ENCODE measurements around the gene RPS5.
"Not testable (repeated sequence)": the region's sequence is repeated elsewhere in the genome, so short reads cannot be mapped to it uniquely, and the experiment has no call there.

The RPS5 gene

DNA sequence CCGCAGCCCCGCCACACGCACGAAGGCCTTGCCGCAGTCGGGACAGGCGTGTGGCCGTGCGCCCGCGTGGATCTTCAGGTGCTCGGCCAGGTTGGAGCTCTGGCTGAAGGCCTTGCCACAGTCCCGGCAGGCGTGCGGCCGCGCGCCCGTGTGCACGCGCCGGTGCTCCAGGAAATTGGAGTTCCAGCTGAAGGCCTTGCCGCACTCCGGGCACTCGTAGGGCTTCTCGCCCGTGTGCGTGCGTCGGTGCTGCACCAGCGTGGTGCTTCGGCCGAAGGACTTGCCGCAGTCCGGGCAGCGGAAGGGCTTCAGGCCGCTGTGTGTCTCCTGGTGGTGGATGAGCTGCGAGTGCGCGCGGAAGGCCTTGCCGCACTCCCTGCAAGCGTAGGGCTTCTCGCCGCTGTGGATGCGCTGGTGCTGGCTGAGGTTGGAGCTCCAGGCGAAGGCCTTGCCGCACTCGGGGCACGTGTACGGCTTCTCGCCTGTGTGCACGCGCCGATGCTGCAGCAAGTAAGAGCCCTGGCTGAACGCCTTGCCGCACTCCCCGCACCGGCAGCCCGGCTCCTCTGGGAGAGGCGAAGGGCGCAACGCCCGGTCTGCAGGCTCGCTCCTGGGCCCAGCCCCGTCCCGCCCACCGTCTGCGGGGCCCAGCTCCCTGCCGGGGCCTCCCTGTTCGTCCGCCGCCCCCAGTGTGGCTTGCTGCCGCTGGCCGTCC lies 30.1 kb upstream of the RPS5 start:
- DNase-seq (ENCODE audit: low spot score): no peak

DNA sequence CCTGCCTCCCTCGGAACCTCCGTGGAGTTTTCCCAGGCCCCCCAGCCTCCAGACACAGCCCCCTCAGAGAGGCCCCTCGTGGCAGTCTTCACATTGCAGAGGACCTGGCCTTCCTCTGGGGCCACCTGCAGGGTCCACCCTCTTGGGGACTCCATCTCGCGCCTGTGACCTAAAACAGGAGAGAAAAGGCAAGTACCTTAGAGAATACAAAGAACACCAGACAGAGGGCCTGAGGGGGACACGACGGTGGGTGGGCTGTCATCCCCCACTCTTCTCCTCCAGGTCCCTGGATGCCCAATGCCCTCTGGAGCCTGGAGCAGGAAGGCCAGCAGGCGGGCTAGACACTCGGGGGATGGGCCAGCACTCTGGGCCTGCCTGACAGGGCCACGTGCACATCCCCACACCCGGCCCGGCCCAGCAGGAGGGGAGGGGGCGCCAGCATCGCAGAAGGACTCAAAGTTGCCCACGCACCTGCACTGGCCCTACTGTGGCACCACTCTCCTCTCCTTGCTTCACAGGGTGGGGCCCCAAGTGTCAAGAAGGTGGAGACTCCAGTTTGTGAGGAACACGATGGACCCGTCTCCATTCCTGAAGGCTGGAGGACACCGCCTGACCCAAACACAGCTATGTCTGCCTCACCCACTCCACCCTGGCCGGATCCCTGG lies 29.5 kb upstream of the RPS5 start:
- DNase-seq (ENCODE audit: low spot score): no peak

DNA sequence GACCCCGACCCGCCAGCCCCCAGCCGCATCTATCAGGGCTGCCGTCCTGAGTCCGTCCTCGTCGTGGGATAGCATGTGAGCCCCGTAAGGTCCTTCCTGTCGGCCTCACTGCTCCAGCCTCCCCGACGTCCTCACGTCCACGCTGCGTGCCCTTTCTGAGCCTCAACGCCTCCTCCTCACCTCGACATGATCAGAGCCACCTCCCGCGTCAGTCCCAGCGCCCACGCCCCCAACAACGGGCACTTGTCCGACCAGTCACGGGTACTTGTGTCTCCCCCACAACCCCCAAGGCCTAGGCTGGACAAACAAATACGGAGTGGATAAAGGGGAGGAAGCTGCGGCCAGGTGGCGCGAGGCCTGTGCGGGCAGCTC lies 25.2 kb upstream of the RPS5 start:
- DNase-seq (ENCODE audit: low spot score): no peak

DNA sequence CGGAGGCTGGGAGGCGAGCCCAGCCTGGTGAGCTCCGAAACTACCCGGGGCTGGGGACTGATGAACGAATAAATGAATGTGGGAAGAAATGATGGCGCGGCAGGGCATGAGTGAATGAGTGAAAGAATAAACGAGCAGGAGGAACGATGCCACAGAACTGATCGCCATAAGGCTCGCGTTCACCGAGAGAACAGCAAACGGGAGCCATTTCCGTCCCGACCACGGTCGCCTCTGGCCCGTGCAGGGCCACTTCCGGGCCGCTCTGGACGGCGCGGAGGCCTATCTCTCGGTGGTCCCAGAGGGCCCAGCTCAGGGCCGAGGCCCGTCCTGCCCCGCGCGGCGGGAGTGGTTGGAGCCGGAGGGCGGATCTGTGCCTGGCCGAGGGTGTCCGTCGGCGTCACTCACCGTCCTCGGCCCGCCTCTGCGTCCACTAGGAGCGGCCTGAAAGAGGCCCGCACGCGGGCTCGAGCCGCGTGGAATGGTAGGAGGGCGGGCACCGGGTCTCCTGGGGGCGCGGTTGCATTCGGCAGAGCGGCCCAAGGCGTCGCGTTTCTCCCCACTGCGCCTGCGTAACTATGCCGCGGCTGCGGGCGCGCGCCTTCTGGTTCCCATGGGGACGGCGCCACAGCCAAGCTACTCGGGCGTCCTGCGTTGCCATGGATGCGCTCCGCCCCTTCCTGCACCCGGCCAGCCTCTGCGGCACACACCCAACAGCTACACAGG lies 24.6 kb upstream of the RPS5 start, which contains the start of gene ZNF497:
Gene ZNF497 (minus strand): TSS at position 480 of the 723 bp plus-strand sequence. CDS start 5,116 bp downstream, outside the sequence.
- peak; percentile 98 for DNase-seq (ENCODE audit: low spot score)

DNA sequence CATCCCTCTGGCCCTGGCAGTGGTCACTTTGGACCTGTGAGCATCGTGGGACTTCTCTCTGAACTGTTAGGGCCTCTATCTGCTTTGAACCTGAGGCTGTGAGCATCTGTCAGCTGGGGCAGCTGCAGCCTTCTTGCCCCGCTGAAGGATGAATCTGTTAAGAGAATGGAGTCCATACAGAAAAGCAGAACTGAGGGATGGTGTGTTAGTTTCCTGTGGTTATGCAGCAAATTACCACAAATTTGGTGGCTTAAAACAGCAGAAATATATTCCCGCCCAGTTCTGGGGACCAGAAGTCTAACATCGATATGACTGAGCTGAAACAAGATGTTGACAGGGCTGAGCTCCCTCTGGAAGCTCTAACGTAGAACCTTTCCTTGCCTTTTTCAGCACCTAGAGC lies 22.9 kb upstream of the RPS5 start:
- no peak for DNase-seq (ENCODE audit: low spot score)

DNA sequence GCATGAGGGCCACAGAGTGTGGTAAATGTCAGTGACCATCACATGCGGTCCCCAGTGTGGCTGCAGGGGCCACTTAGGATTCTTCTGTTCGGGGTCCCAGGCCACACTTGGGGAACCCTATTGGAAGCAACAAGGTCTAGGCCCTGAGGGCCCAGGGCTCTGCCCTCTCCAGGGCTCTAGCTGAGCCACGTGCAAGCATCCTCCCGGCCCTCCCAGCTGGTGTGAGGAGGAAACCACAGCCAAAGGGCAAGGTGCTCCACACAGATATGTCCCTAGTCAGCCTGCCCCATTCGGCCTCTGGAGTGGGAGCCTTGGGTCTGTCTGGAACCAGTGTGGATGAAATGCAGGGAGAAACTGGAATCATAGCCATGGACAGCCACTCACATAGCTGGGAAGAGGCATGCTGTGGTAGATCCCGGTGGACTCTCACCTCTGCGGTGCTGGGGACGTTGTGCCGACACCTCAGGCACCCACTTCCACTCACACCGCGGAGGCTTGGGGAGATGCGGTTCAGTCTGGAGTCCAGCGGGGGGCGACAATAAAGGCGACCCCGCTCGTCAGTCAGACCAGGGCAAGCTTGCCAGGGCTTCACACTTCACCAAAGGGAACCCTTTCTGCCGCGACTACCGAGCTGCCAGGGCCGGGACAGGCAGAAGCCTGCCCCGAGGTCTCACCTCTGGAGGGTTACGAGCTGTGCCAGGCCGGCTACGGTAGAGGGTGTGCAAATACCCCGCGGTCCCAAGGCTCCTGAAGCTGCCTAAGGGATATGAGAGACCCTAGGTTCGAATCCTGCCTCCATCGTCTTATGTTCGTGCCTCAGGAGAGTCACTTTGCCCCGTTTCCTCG lies 20.3 kb upstream of the RPS5 start:
- no peak for DNase-seq (ENCODE audit: low spot score)

DNA sequence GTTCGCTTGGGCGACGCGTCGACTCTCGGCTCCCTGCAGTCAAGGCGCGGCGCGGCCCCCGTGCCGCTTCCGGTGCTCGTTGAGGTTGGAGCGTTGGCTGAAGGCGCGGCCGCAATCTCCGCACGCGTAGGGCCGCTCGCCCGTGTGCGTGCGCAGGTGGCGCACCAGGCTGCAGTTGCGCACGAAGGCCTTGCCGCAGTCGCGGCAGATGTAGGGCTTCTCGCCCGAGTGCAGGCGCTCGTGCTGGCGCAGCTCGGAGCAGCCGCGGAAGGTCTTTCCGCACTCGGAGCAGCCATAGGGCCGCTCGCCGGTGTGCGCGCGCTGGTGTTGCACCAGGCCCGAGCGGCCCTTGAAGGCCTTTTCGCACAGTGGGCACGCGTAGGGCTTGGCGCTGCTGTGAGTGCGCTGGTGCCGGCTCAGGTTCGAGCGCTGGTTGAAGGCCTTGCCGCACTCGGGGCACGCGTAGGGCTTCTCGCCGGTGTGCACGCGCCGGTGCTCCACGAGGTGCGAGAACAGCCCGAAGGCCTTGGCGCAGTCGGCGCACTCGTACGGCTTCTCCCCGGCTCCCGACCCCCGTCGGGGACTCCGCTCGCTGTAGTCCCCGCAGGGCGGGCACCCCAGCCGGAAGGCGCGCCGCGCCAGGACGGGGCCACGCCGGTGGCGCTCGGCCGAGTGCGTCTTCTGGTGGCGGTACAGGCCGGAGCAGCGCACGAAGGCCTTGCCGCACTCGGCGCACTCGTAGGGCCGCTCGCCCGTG lies 19.2 kb upstream of the RPS5 start:
- no peak for DNase-seq (ENCODE audit: low spot score)

DNA sequence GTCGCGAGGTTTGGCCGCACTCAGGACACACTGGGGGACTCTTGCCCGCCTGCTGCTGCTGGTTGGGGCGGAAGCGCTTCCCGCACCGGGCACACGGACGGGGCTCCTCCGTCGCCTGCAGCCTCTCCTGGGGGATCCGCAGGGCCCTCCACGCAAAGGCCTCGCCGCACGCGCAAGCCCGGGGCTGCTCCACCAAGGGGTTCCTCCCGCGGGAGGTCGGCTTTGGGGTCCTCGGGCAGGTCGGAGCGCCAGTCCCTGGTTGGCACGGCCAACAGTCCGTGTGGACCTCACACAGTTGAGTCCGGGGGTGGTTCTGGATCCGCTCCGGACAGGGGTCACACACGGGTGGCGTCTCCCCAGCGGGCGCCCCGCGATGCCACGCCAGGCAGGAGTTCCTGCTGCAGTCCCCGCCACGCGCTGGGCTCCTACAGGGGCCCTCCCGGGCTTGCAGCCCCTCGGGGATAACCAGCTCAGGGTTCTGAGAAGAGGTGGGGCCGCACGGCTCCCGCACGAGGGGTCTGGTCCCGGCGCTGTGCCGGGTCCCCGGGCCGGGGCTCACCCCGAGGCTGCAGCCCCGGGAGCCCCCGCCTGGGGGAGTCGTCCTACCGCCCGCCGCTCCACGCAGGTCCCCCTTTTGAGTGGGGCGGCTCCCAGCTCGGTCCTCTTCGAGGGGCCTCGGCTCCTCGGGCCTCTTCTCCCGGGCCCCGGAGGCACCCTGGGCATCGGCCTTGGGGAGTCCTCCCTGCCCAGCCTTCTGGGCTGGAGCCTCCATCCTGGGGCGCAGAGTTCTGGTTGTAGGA lies 18.3 kb upstream of the RPS5 start:
- DNase-seq (ENCODE audit: low spot score): no peak

DNA sequence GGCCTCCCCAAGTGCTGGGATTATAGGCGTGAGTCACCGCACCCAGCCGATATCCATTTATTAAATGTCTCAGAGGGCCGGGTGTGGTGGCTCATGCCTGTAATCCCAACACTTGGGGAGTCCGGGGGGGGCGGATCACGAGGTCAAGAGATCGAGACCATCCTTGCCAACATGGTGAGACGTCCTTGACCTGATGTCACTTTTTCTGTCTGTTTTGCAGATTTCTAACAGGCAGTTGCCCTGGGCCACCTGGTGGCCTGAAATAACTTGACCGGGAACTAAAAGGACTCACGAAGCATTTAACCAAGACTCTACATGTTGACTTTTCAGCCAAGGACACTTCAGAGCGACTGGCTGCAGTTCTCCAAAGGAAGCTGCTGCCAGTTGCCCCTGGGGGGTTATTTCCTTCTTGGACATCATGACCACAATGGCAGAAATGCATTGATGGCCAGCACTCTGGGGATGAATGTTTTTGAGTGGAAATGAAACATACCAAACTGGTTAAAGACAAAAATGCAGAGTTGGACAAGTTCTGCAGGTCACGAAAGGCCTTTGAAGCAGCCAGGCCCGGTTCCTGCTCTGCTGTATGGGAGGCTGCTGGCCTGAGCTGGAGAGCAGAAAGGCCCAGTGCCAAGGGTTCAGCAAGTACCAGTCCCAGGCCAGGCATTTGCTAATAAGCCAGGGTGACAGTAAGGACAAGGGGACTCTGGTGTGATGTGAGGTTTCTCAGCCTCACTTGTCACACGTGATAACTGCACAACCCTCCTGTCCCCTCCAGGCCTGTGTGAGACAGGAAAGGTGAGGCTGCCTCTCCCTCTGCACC lies 14.5 kb upstream of the RPS5 start:
- DNase-seq (ENCODE audit: low spot score): no peak

DNA sequence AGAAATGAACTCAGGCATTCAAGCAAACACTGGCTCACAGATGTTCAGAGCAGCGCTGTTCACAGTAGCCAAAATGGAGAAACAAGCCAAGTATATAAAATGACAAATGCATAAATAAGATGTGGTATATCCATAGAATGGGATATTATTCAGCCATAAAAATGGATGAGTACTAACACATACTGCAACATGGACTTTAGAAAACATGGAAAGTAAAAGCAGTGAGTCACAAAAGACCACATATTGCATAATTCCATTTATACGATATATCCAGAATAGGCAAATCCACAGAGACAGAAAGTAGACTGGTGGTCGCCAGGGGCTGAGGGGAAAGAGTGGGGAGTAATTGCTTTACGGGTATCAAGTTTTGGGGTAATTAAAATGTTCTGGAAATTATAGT lies 12.9 kb upstream of the RPS5 start:
- DNase-seq (ENCODE audit: low spot score): no peak

DNA sequence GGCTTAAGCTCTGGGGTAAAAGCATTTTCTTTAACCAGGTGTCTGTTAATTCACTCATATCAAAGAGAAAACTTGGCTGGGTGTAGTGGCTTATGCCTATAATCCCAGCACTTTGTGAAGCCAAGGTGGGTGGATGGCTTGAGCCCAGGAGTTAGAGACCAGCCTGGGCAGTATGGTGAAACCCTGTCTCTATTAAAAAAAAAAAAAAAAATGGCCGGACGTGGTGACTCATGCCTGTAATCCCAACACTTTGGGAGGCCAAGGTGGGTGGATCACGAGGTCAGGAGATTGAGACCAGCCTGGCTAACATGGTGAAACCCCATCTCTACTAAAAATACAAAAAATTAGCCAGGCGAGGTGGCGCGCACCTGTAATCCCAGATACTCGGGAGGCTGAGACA lies 10.3 kb upstream of the RPS5 start:
- not testable (repeated sequence) for DNase-seq (ENCODE audit: low spot score)

DNA sequence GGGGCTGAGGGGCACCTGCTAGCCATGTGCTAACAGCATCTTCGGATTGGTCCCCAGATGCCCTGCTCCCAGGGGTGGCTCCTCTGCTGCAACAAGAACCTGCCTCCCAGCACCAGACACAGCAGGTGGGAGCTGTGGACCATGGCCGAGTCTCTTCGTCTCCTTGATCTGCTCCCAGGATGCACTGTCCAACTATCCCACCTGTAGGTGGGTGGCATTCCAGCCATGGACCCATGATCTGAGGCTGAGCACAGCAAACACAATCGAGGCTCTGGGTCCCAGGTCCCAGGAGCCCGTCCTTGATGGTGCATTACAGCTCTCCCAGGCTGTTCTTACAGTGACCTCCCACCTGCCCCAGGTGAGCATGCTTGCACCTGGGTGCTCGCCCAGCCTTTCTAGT lies 7.8 kb upstream of the RPS5 start:
- DNase-seq (ENCODE audit: low spot score): no peak

DNA sequence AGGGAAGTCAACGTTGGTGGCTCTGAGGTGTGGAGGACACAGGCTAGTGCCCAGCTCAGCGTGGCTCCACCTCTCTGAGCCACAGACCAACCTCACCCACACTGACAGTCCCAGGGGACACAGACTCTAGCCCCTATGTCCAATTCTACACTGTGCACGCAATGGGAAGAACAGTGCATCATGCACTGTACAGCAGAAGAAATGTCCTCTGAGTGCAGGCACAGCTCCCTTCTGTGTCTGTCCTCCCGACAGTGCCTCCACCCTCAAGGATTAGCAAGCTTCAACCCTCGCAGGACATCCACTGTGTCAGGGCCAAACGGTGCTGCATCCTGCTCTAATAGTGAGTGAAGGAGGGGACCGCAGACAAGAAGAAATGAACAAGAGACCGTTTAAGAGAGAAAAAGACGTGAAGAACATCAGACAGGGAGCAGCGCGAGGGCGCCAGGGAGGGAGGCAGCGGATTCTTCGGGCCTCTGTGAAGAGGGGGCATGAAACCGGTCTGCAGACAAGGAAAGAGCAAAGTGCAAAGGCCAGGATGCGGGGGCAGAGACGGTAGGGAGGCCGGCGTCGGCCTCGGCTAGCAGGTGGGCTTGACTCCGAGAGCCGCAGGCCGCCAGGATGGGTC lies 6.9 kb upstream of the RPS5 start:
- DNase-seq (ENCODE audit: low spot score): no peak

DNA sequence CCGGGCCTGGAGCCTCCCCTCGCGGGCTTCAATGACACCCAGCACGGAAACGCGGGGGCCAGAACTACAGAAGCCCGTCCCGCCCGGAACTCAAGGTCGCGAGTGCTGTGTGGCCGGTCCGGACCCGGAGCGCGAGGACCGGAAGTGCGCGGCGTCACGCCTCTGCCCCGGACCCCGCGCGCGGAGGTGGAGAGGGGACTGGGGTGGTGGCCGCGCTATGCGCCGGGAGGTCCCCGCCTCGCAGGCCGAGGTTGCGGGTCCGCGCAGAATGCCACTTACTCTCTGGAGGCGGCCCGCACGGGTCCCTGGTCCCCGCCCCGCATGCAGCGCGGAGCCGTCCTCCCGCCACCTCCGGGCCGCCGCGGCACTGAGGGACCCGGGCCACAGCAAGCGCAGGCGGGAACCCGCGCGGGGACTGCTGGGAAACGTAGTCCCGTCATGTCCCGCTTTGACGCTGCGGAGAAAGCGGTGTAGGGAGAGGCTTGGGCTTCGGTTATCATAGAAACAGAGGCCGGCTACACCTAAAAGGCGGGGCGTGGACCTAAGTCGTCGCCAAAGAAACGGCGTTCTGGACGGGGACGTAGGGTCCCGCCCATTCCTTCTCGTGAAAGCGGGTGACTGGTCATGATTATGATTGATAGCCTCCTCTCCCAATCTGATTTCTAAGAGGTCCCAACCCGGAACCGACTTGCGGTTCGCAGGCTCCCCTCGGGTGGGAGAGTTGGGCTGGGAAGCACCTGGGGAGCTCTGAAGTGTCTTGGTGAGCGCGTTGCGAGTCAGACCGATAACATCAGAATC lies 6.2 kb upstream of the RPS5 start, which contains the start of gene ZNF837:
Gene ZNF837 (minus strand): TSS at position 369 of the 798 bp plus-strand sequence. CDS start 11,698 bp downstream, outside the sequence.
- peak; percentile 100 for DNase-seq (ENCODE audit: low spot score)

DNA sequence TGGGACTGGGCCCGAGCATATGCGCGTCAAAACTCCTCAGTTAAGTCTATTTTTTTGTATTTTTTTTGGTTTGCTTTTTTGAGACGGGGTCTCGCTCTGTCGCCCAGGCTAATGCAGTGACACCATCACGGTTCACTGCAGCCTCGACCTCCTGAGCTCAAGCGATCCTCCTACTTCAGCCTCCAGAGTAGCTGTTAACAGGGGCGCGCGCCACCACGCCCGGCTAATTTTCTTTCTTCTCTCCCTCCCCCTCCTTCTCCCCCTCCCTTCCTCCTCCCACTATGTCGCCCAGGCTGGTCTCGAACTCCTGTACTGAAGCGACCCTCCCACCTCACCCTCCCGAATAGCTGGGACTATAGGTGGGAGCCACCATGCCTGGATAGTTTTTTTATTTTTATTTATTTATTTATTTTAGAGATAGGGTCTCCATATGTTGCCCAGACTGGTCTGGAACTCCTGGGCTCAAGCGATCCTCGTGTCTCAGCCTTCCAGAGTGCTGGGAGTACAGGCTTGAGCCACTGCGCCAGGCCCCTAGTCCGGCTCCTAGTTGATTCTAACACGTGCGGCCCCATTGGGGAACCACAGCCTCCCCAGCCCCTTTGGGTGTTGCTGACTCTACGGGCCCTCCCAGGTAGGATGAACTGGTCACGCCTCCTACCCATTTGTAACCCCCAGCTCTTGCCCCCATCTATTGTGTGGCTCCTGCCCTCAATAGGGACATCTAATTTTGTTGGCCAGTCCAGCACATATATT lies 5.4 kb upstream of the RPS5 start:
- DNase-seq (ENCODE audit: low spot score): no peak

DNA sequence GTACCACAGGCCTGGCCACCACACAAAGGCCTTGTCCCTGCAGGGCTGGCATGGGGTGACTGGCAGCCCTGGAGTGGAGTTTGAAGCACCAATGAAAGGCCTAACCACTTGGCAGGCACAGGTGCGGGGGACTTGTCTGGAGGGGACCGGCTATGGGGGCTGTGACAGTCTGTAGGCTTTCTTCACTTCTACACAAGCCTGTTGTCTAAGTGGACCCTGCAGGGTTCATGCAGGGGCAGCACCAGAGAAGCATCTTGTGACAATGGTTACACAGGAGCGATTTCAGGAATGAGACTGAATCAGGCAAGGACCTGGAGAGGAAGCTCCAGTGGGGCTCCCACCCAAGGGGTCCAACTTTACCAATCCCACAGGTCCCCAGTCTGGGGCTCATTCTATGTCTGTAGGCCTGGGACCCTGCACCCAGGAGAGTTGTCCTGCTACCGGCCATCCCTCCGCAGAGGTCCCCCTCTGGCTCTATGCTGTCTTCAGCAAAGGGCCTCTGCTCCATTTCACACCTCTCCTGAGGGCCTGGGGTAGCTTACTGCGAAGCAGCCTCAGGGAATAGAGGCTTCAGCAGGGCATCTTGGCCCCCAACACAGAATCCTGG lies 4.0 kb upstream of the RPS5 start:
- DNase-seq (ENCODE audit: low spot score): no peak

DNA sequence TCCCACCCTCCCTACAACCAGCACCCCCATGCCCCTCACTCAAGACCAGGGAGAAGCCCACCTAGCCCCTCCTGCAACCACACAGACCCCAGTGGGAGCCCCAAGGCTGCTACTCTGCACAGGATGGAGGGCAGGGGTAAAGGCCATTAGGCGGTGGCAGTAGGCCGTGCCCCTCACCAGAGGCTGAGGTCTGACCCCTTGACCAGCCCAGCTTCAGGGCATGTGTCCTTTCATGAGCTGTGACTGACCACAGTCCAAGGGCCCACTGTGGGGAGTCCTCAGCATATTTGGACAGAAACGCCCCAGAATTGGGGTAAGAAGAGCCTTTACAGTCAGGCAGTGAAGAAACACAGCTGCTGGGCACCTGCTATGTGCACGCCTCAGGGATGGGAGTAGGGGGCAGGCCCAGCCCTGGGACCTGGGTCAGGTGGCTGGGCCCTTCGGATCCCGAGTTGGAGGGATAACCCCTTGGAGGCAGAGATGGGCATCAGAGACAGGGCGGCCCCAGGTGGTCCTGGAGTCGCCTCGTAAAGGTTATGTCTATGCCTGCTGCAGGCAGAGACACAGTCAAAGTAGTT lies 1.7 kb upstream of the RPS5 start:
- DNase-seq (ENCODE audit: low spot score): no peak

All from CD4-positive, alpha-beta T cell treated with Interleukin-6 at 100 ng/mL for 8 hours (primary cell).